Activated CD8-positive, alpha-beta T cell treated with anti-CD3 and anti-CD28 coated beads, Interleukin-2, amount 10 ng/mL, durations not matched to agents 7 days and 5 days (primary cell): ENCODE data around the gene FBXO10. TPM values are rescaled to one million over a fixed set of nuclear protein-coding genes. Genes with fewer than 3 reads are reported as not detected.
"Not testable (repeated sequence)": the region's sequence is repeated elsewhere in the genome, so short reads cannot be mapped to it uniquely, and the experiment has no call there.

Source experiments
- ATAC-seq: fragments of 150-1000 bp; cut with Tn5 transposase; one replicate; pipeline ENCODE4 v1.10.0; 2021; ENCODE audit warnings: moderate library complexity
- CTCF ChIA-PET: fragments of 350-600 bp; sonication (Branson Sonifier 250); formaldehyde crosslinking; loops from one replicate; lab custom pipeline; 2021; ENCODE audit warnings: antibody characterized with exemption; lab: Charles Lee
- POLR2A ChIA-PET: fragments of 350-600 bp; sonication (Branson Sonifier 250); formaldehyde crosslinking; loops from one replicate; lab custom pipeline; 2021; ENCODE audit warnings: antibody characterized with exemption; lab: Charles Lee
- DNase-seq: peaks from one replicate; pipeline ENCODE4 v3.0.0-alpha.2; 2020
- H3K27ac Mint-ChIP-seq: one replicate; pipeline ENCODE4 v1.8.0; 2021; ENCODE audit warnings: mild to moderate bottlenecking, mixed read lengths
- H3K27me3 Mint-ChIP-seq: one replicate; pipeline ENCODE4 v1.8.0; 2021; ENCODE audit warnings: low read depth, mixed read lengths
- H3K36me3 Mint-ChIP-seq: one replicate; pipeline ENCODE4 v1.8.0; 2021; ENCODE audit warnings: low read depth, mixed read lengths
- H3K4me1 Mint-ChIP-seq: one replicate; pipeline ENCODE4 v1.8.0; 2021; ENCODE audit warnings: low read depth, mixed read lengths
- H3K4me3 Mint-ChIP-seq: one replicate; pipeline ENCODE4 v1.8.0; 2021; ENCODE audit warnings: mild to moderate bottlenecking, mixed read lengths
- H3K9me3 Mint-ChIP-seq: one replicate; pipeline ENCODE4 v1.8.0; 2022; ENCODE audit warnings: mixed read lengths; ENCODE audit not compliant: insufficient read depth
- total RNA-seq, 2 experiments: library from RNA; stranded (reverse); gene quantifications; one replicate each; pipeline ENCODE4 v1.2.3, GENCODE V29; 2021

The FBXO10 gene
- total RNA-seq, 2 experiments from 2014 or later: 2.0 to 2.3 TPM

GRCh38 chr9:37468620-37469019 lies 107.6 kb downstream of the FBXO10 start:
- no peak overlapping the region for H3K4me3 Mint-ChIP-seq
- H3K4me1 Mint-ChIP-seq: peaks cover 30% of the 10 kb centered on the region
- CTCF ChIA-PET: no interaction called here
- POLR2A ChIA-PET: no interaction called here
- H3K9me3 Mint-ChIP-seq: no peaks in the 10 kb centered on the region
- no peak for ATAC-seq
- no peaks in the 10 kb centered on the region for H3K27me3 Mint-ChIP-seq
- H3K27ac Mint-ChIP-seq: no peak overlapping the region
- no peak for DNase-seq
- H3K36me3 Mint-ChIP-seq: peaks cover 2% of the 10 kb centered on the region

- CTCF ChIA-PET: not testable (repeated sequence)
These were observed 108.7 kb downstream of the FBXO10 start for GRCh38 chr9:37467530-37467929.

GRCh38 chr9:37466037-37466709 lies 110.0 kb downstream of the FBXO10 start:
- POLR2A ChIA-PET: interaction anchor here (0.7 to 2.4 kb wide), 5 partner anchors 13 to 319 kb away, joined by 3 to 31 read pairs (median 4); partner anchors contain the start of genes EXOSC3, POLR1E and TOMM5
- CTCF ChIA-PET: interaction anchor here (1.3 to 1.9 kb wide), 2 partner anchors 55 to 593 kb away, joined by 3 to 4 read pairs; no protein-coding TSS in a partner anchor
- peak overlapping the region; percentile 96 for H3K4me3 Mint-ChIP-seq
- H3K9me3 Mint-ChIP-seq: no peaks in the 10 kb centered on the region
- H3K27me3 Mint-ChIP-seq: no peaks in the 10 kb centered on the region
- peak; percentile 11 for ATAC-seq
- H3K4me1 Mint-ChIP-seq: peaks cover 32% of the 10 kb centered on the region
- peaks cover 12% of the 10 kb centered on the region for H3K36me3 Mint-ChIP-seq
- peak; percentile 42 for DNase-seq
- peak overlapping the region; percentile 98 for H3K27ac Mint-ChIP-seq

More at GRCh38 chr9:37467530-37467929, 108.7 kb downstream of the FBXO10 start:
- H3K36me3 Mint-ChIP-seq, H3K27ac Mint-ChIP-seq, DNase-seq, H3K27me3 Mint-ChIP-seq, ATAC-seq, H3K9me3 Mint-ChIP-seq, H3K4me3 Mint-ChIP-seq, POLR2A ChIA-PET: not testable (repeated sequence)
- H3K4me1 Mint-ChIP-seq: peaks cover 39% of the 10 kb centered on the region

GRCh38 chr9:37465249-37466036 lies 110.7 kb downstream of the FBXO10 start, which contains the start of gene ZBTB5:
Gene ZBTB5 (minus strand): TSS chr9:37465450. CDS start chr9:37442551, 22,899 bp downstream.
- CTCF ChIA-PET: interaction anchor here (1.3 to 1.9 kb wide), 2 partner anchors 54 to 592 kb away, joined by 3 to 4 read pairs; no protein-coding TSS in a partner anchor
- peaks cover 13% of the 10 kb centered on the region for H3K36me3 Mint-ChIP-seq
- H3K4me1 Mint-ChIP-seq: peaks cover 32% of the 10 kb centered on the region
- ATAC-seq (peak; percentile 85), DNase-seq (peak; percentile 99)
- no peaks in the 10 kb centered on the region for H3K9me3 Mint-ChIP-seq
- H3K4me3 Mint-ChIP-seq: peak within 1 kb of the TSS; percentile 96
- H3K27me3 Mint-ChIP-seq: no peaks in the 10 kb centered on the region
- H3K27ac Mint-ChIP-seq: peak within 1 kb of the TSS; percentile 98
- POLR2A ChIA-PET: interaction anchor here (1.0 to 2.4 kb wide), 4 partner anchors 14 to 114 kb away, joined by 3 to 31 read pairs (median 4); partner anchors contain the start of gene POLR1E

GRCh38 chr9:37464426-37465248 lies 111.5 kb downstream of the FBXO10 start:
- DNase-seq: peak; percentile 91

GRCh38 chr9:37464006-37464405 lies 112.2 kb downstream of the FBXO10 start:
- Mint-ChIP-seq H3K9me3 (no peaks in the 10 kb centered on the region), H3K4me3 (peak overlapping the region; percentile 96), H3K4me1 (peaks cover 32% of the 10 kb centered on the region), H3K27ac (peak overlapping the region; percentile 98), H3K36me3 (peaks cover 15% of the 10 kb centered on the region), H3K27me3 (no peaks in the 10 kb centered on the region)
- CTCF ChIA-PET: no interaction called here
- POLR2A ChIA-PET: interaction anchor here (0.5 to 1.8 kb wide), 4 partner anchors 22 to 122 kb away, joined by 3 to 12 read pairs (median 5); partner anchors contain the start of gene POLR1E
- DNase-seq (no peak), ATAC-seq (no peak)

More at GRCh38 chr9:37464426-37465248, 111.5 kb downstream of the FBXO10 start:
- CTCF ChIA-PET: interaction anchor here (1.9 kb wide), 1 partner anchor 591 kb away, joined by 4 read pairs; no protein-coding TSS in a partner anchor
- peak overlapping the region; percentile 98 for H3K27ac Mint-ChIP-seq
- peaks cover 32% of the 10 kb centered on the region for H3K4me1 Mint-ChIP-seq
- H3K36me3 Mint-ChIP-seq: peaks cover 13% of the 10 kb centered on the region
- peak; percentile 59 for ATAC-seq
- H3K27me3 Mint-ChIP-seq: no peaks in the 10 kb centered on the region
- POLR2A ChIA-PET: interaction anchor here (0.5 to 2.4 kb wide), 7 partner anchors 21 to 121 kb away, joined by 3 to 31 read pairs (median 4); partner anchors contain the start of gene POLR1E
- no peaks in the 10 kb centered on the region for H3K9me3 Mint-ChIP-seq
- H3K4me3 Mint-ChIP-seq: peak overlapping the region; percentile 96

Other genes with a start within 250 kb of the FBXO10 start
- 10 to 100 TPM; 57.8 to 62.3 TPM for gene GRHPR, start 153.7 kb downstream of the FBXO10 start, total RNA-seq
- gene ZBTB5, start 110.9 kb downstream of the FBXO10 start, total RNA-seq: 1 to 10 TPM; 9.2 to 9.4 TPM
- 10 to 100 TPM; 38.2 to 39.0 TPM for gene POLR1E, start 90.4 kb downstream of the FBXO10 start, total RNA-seq
- gene TOMM5, start 16.2 kb upstream of the FBXO10 start, total RNA-seq: 100 to 1,000 TPM; 110 to 112 TPM
- not detected for gene FRMPD1, start 74.6 kb upstream of the FBXO10 start, total RNA-seq
- 10 to 100 TPM; 11.4 to 12.9 TPM for gene TRMT10B, start 177.4 kb upstream of the FBXO10 start, total RNA-seq
- gene EXOSC3, start 208.7 kb upstream of the FBXO10 start, total RNA-seq: 10 to 100 TPM; 86.0 to 88.4 TPM
- 10 to 100 TPM; 19.7 to 21.2 TPM for gene DCAF10, start 224.4 kb upstream of the FBXO10 start, total RNA-seq